Mucosa of rectum (tissue), 2 donors: ENCODE results near the gene FAM107B.
"Not testable (repeated sequence)": the region's sequence is repeated elsewhere in the genome, so short reads cannot be mapped to it uniquely, and the experiment has no call there.

ENCODE experiments used
- H3K27ac ChIP-seq, 2 donors: one replicate each; pipeline ENCODE4 v1.7.0; 2013; ENCODE audit warnings: inconsistent platforms in 2 of 2, low read depth in 2 of 2, low read length in 2 of 2
- H3K27me3 ChIP-seq, 2 donors: one replicate each; pipeline ENCODE4 v1.7.0; 2013; ENCODE audit warnings: low read length in 2 of 2; ENCODE audit not compliant: control insufficient read depth in 2 of 2, insufficient read depth in 2 of 2
- H3K36me3 ChIP-seq, 2 donors: one replicate each; pipeline ENCODE4 v1.7.0; 2013; ENCODE audit warnings: low read length in 2 of 2; ENCODE audit not compliant: control insufficient read depth in 2 of 2, insufficient read depth in 2 of 2
- H3K4me1 ChIP-seq, 2 donors: one replicate each; pipeline ENCODE4 v1.7.0; 2013; ENCODE audit warnings: low read length in 2 of 2, mild to moderate bottlenecking in 1 of 2; ENCODE audit not compliant: control insufficient read depth in 2 of 2, insufficient read depth in 2 of 2
- H3K4me3 ChIP-seq, 2 donors: one replicate each; pipeline ENCODE4 v1.7.0; 2013; ENCODE audit warnings: low read length in 2 of 2
- H3K9ac ChIP-seq, 2 donors: one replicate each; pipeline ENCODE4 v1.7.0; 2013; ENCODE audit warnings: low read length in 2 of 2, low read depth in 1 of 2, mild to moderate bottlenecking in 1 of 2
- H3K9me3 ChIP-seq, 2 donors: one replicate each; pipeline ENCODE4 v1.7.0; 2013; ENCODE audit warnings: low read length in 2 of 2; ENCODE audit not compliant: control insufficient read depth in 2 of 2
- donor health status: healthy.
- donor health status: Normal muscosa, but diverticular disease.

FAM107B gene

DNA sequence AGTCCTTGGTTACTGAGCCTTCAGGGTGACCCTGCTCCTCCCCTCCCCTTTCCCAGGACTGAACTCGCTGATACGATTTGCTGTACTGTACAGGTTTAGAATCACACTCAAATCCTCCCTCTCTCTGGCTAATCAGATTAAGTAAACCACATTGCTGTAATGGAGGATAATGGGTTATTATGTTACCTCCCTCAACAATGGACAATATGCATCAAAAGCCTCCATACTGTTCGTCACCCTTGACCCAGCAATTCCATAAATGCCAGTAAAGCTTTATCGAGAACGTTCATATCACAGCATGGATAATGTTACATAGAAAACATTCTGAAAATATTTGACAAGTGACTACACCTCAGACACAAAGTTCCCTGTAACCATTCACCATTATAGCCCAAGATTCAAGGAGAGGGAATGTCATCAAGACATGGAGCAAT, 61.7 kb downstream of the FAM107B start:
- no peaks in the 10 kb centered on the region for H3K9me3 ChIP-seq
- H3K4me1 ChIP-seq = no peaks in the 10 kb centered on the region

DNA sequence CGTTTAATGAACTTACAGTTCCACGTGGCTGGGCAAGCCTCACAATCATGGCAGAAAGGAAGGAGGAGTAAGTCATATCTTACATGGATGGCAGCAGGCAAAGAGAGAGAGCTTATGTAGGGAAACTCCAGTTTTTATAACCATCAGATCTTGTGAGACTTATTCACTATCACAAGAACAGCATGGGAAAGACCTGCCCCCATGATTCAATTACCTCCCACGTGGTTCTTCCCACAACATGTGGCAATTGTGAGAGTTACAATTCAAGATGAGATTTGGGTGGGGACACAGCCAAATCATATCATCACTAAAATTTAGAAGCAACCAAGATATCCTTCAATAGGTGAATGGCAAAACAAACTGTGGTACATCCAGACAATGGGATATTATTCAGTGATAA, 65.4 kb downstream of the FAM107B start:
- H3K4me1 ChIP-seq, H3K27ac ChIP-seq, H3K4me3 ChIP-seq, H3K27me3 ChIP-seq, H3K9ac ChIP-seq, H3K36me3 ChIP-seq, H3K9me3 ChIP-seq: not testable (repeated sequence)

More for the DNA sequence above, 61.7 kb downstream of the FAM107B start:
- Histone ChIP-seq H3K9ac (no peak overlapping the region), H3K4me3 (no peak overlapping the region), H3K27me3 (no peaks in the 10 kb centered on the region), H3K27ac (no peak overlapping the region), H3K36me3 (no peaks in the 10 kb centered on the region)

- no peaks in the 10 kb centered on the region for H3K4me1 ChIP-seq
- H3K4me3 ChIP-seq = no peak overlapping the region
- H3K9ac ChIP-seq = no peak overlapping the region
- H3K27ac ChIP-seq = no peak overlapping the region
- no peaks in the 10 kb centered on the region for H3K9me3 ChIP-seq
- no peaks in the 10 kb centered on the region for H3K27me3 ChIP-seq
- H3K36me3 ChIP-seq = no peaks in the 10 kb centered on the region
Observed at GRCh38 chr10:14707481-14707880, 67.2 kb downstream of the FAM107B start.

GRCh38 chr10:14705548-14706230, 69.0 kb downstream of the FAM107B start:
- no peak overlapping the region for H3K4me3 ChIP-seq
- no peaks in the 10 kb centered on the region for H3K4me1 ChIP-seq
- no peaks in the 10 kb centered on the region for H3K27me3 ChIP-seq
- H3K9ac ChIP-seq = no peak overlapping the region
- H3K9me3 ChIP-seq = no peaks in the 10 kb centered on the region
- H3K27ac ChIP-seq = no peak overlapping the region
- H3K36me3 ChIP-seq = no peaks in the 10 kb centered on the region

DNA sequence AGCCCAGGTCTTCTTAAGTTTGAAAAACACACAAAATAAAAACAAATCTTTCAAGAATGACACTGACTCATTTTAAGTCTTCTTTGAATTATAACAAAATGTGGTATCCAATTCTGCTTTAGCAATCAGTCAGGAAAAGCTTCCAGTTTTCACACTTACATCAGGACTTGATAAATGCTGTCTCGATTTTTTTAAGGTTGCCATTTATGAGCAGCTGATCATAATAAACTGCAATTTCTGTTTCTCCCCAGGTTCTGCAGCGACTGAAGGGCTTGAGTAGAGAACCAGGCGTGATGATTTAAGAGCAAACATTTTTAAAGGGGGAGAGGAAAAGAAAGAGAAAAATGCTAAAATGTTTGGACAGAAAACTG, 71.1 kb downstream of the FAM107B start:
- Histone ChIP-seq H3K36me3 (no peaks in the 10 kb centered on the region), H3K27ac (no peak overlapping the region), H3K4me1 (no peaks in the 10 kb centered on the region), H3K9ac (no peak overlapping the region), H3K27me3 (no peaks in the 10 kb centered on the region), H3K4me3 (no peak overlapping the region), H3K9me3 (no peaks in the 10 kb centered on the region)

GRCh38 chr10:14701466-14701865, 73.2 kb downstream of the FAM107B start:
- Histone ChIP-seq H3K9me3 (no peaks in the 10 kb centered on the region), H3K4me1 (no peaks in the 10 kb centered on the region), H3K4me3 (no peak overlapping the region), H3K9ac (no peak overlapping the region), H3K36me3 (no peaks in the 10 kb centered on the region), H3K27ac (no peak overlapping the region), H3K27me3 (no peaks in the 10 kb centered on the region)

DNA sequence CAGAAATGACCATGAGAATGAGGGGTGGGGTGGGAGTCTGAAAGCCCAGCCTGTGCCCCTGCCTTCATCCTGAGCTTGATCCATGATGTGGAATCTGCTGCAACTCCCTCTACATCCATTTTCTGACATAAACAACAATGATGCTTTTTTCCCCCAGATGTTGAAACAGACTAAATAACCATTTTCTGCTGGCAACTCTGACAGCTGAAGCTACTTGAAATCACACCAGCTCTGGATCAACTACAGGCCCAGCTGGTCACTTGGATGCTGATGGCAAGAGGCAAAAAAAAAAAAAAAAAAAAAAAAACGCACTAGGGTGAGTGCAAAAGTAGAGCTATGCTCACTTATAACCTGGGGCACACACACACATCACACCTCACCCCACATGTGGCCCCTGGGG, 74.2 kb downstream of the FAM107B start:
- Histone ChIP-seq H3K9me3 (no peaks in the 10 kb centered on the region), H3K27me3 (no peaks in the 10 kb centered on the region), H3K9ac (no peak overlapping the region), H3K4me3 (no peak overlapping the region), H3K27ac (no peak overlapping the region), H3K4me1 (no peaks in the 10 kb centered on the region), H3K36me3 (no peaks in the 10 kb centered on the region)

DNA sequence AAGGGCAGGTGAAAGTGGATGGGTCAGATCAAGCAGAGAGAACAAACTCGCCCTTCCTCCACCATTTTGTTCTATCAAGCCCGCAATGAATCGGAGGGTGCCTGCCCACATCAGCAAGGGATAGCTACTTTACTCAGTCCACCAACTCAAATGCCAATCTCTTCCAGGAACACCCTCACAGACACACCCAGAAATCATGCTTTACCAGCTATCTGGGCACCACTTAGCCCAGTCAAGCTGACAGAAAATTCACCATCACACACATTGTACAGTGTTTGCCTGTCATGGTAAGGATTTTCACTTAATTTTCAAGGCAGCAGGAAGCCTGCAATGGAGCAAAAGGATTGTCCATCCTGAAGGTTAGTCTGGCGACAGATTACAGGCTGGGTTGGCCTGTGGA, 75.2 kb downstream of the FAM107B start:
- Histone ChIP-seq H3K27ac (no peak overlapping the region), H3K4me3 (no peak overlapping the region), H3K27me3 (no peaks in the 10 kb centered on the region), H3K9ac (no peak overlapping the region), H3K36me3 (no peaks in the 10 kb centered on the region), H3K9me3 (no peaks in the 10 kb centered on the region), H3K4me1 (no peaks in the 10 kb centered on the region)

- H3K27ac ChIP-seq = no peak overlapping the region
Observed at GRCh38 chr10:14698829-14699170, 75.9 kb downstream of the FAM107B start.

GRCh38 chr10:14698111-14698828, 76.4 kb downstream of the FAM107B start:
- no peak overlapping the region for H3K4me3 ChIP-seq
- H3K4me1 ChIP-seq = no peaks in the 10 kb centered on the region
- H3K9me3 ChIP-seq = no peaks in the 10 kb centered on the region
- H3K36me3 ChIP-seq = no peaks in the 10 kb centered on the region
- H3K9ac ChIP-seq = no peak overlapping the region
- no peaks in the 10 kb centered on the region for H3K27me3 ChIP-seq
- no peak overlapping the region for H3K27ac ChIP-seq

More at GRCh38 chr10:14698829-14699170, 75.9 kb downstream of the FAM107B start:
- H3K9ac ChIP-seq = no peak overlapping the region
- H3K9me3 ChIP-seq = no peaks in the 10 kb centered on the region
- H3K27me3 ChIP-seq = no peaks in the 10 kb centered on the region
- H3K4me3 ChIP-seq = no peak overlapping the region
- no peaks in the 10 kb centered on the region for H3K4me1 ChIP-seq
- no peaks in the 10 kb centered on the region for H3K36me3 ChIP-seq
